ENCODE measurements around the gene ITGB3.

DNA sequence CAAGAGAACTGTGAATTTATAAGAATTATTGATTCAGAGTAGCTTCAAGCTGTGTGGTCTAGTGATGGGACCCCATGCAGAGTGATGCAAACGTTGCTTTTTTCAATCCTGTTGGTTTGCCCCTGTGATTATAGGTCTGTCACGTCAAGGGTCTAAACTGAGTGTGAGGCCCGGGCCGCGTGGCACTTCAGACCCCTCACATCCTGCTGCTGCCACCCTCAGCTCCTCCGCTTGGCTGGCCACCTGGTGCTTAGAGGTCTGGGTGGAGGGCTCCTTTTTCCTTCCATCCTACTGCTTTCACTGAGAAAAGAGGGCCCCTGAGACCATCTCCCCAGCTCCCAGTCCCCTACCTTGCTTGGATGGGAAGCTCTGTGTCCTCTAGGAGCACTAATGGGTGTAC is 32.5 kb upstream of the ITGB3 start:
- TF ChIP-seq, protein P1, sequence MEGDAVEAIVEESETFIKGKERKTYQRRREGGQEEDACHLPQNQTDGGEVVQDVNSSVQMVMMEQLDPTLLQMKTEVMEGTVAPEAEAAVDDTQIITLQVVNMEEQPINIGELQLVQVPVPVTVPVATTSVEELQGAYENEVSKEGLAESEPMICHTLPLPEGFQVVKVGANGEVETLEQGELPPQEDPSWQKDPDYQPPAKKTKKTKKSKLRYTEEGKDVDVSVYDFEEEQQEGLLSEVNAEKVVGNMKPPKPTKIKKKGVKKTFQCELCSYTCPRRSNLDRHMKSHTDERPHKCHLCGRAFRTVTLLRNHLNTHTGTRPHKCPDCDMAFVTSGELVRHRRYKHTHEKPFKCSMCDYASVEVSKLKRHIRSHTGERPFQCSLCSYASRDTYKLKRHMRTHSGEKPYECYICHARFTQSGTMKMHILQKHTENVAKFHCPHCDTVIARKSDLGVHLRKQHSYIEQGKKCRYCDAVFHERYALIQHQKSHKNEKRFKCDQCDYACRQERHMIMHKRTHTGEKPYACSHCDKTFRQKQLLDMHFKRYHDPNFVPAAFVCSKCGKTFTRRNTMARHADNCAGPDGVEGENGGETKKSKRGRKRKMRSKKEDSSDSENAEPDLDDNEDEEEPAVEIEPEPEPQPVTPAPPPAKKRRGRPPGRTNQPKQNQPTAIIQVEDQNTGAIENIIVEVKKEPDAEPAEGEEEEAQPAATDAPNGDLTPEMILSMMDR (IDR thresholded peaks at IDR 0.05) = no peak
- TF ChIP-seq POLR2A (IDR thresholded peaks at IDR 0.05) = no peak
